SK-N-SH (cell line): ENCODE measurements around the gene ASIC2. TPM values are rescaled to one million over a fixed set of nuclear protein-coding genes. Genes with fewer than 3 reads are reported as not detected.

Experiments used
- CTCF ChIA-PET: fragments of 300-600, 350-600 bp; formaldehyde crosslinking; extraction: SDS; loops from one replicate; lab custom pipeline; 2021; lab: Yijun Ruan, JAX
- POLR2A ChIA-PET: fragments of 350-600 bp; sonication (Branson Sonifier 250); formaldehyde crosslinking; extraction: SDS; loops from one replicate; lab custom pipeline; 2020; ENCODE audit warnings: antibody characterized with exemption, inconsistent platforms; lab: Yijun Ruan, JAX
- DNase-seq: peaks from one replicate; pipeline ENCODE4 v3.0.0; 2012
- H2AFZ ChIP-seq: fragments of 200-600 bp; sonication (generic); 2 replicates; pipeline ENCODE4 v1.8.1; 2016; ENCODE audit warnings: antibody characterized with exemption, mild to moderate bottlenecking, low read depth
- H3F3A ChIP-seq: fragments of 200-600 bp; sonication (generic); replicated peaks from 2 replicates; pipeline ENCODE3; 2016; ENCODE audit warnings: antibody characterized with exemption, mild to moderate bottlenecking; ENCODE audit not compliant: insufficient read depth
- H3K27ac ChIP-seq, 2 experiments: fragments of 200-500 bp in 1 of 2; fragments of 200-600 bp in 1 of 2; sonication (Bioruptor generic) in 1 of 2; sonication (generic), shearing (Covaris generic) in 1 of 2; 2 replicates each; pipeline versions ENCODE4 v1.5.1 to v1.6.1; 2014 to 2016; ENCODE audit warnings: low read depth in 2 of 2, inconsistent platforms in 1 of 2, low read length in 1 of 2, mild to moderate bottlenecking in 1 of 2, mixed read lengths in 1 of 2
- H3K27me3 ChIP-seq: fragments of 200-600 bp; sonication (generic), shearing (Covaris generic); 2 replicates; pipeline ENCODE4 v1.6.1; 2016; ENCODE audit warnings: mixed run types; ENCODE audit not compliant: insufficient read depth
- H3K36me3 ChIP-seq, 2 experiments: fragments of 200-500 bp in 1 of 2; fragments of 200-600 bp in 1 of 2; sonication (Bioruptor generic) in 1 of 2; sonication (generic) in 1 of 2; replicated peaks in 1 of 2; 2 replicates each; pipeline versions ENCODE3 to v1.5.1; 2014 to 2016; ENCODE audit warnings: low read length in 1 of 2, mild to moderate bottlenecking in 1 of 2; ENCODE audit not compliant: insufficient read depth in 2 of 2, control insufficient read depth in 1 of 2
- H3K4me1 ChIP-seq, 2 experiments: fragments of 200-500 bp in 1 of 2; fragments of 200-600 bp in 1 of 2; sonication (Bioruptor generic) in 1 of 2; sonication (generic), shearing (Covaris generic) in 1 of 2; 2 replicates each; pipeline versions ENCODE4 v1.5.1 to v1.6.1; 2014 to 2016; ENCODE audit warnings: low read depth in 1 of 2, low read length in 1 of 2, mixed run types in 1 of 2; ENCODE audit not compliant: insufficient read depth in 2 of 2, control insufficient read depth in 1 of 2
- H3K4me2 ChIP-seq: fragments of 200-600 bp; sonication (generic), shearing (Covaris generic); 2 replicates; pipeline ENCODE4 v1.6.1; 2017; ENCODE audit warnings: mixed run types
- H3K4me3 ChIP-seq, 2 experiments: fragments of 200-500 bp in 1 of 2; fragments of 200-600 bp in 1 of 2; sonication (Bioruptor generic) in 1 of 2; sonication (generic), shearing (Covaris generic) in 1 of 2; 2 replicates each; pipeline versions ENCODE4 v1.5.1 to v1.8.1; 2014 to 2016; ENCODE audit warnings: low read depth in 2 of 2, inconsistent platforms in 1 of 2, low read length in 1 of 2, mild to moderate bottlenecking in 1 of 2, mixed read lengths in 1 of 2, moderate library complexity in 1 of 2
- H3K79me2 ChIP-seq: fragments of 200-600 bp; sonication (generic); 2 replicates; pipeline ENCODE4 v1.8.1; 2017; ENCODE audit warnings: mild to moderate bottlenecking; ENCODE audit not compliant: insufficient read depth
- H3K9ac ChIP-seq: fragments of 200-600 bp; sonication (generic); 2 replicates; pipeline ENCODE4 v1.6.1; 2017; ENCODE audit warnings: mixed run types
- H3K9me2 ChIP-seq: fragments of 200-600 bp; sonication (generic); 2 replicates; pipeline ENCODE4 v1.6.1; 2017; ENCODE audit warnings: mixed run types
- H3K9me3 ChIP-seq: fragments of 200-600 bp; sonication (generic); 2 replicates; pipeline ENCODE4 v1.6.1; 2017; ENCODE audit warnings: mixed run types, mild to moderate bottlenecking, moderate library complexity
- H4K20me1 ChIP-seq: fragments of 200-600 bp; sonication (generic); 2 replicates; pipeline ENCODE4 v1.6.1; 2017; ENCODE audit warnings: mild to moderate bottlenecking, mixed run types; ENCODE audit not compliant: insufficient read depth
- FOSL2 ChIP-seq: IDR thresholded peaks from 2 replicates; pipeline ENCODE4 v1.4.0; 2012; ENCODE audit warnings: low read depth, mild to moderate bottlenecking, moderate library complexity, borderline replicate concordance
- FOXJ3 ChIP-seq: sonication (generic); formaldehyde crosslinking; IDR thresholded peaks from 2 replicates; pipeline ENCODE4 v1.5.1; 2020; ENCODE audit warnings: mild to moderate bottlenecking, missing genetic modification reagents
- FOXM1 ChIP-seq: IDR thresholded peaks from 2 replicates; pipeline ENCODE4 v1.4.0; 2012; ENCODE audit warnings: low read depth, mild to moderate bottlenecking
- GABPA ChIP-seq: IDR thresholded peaks from 2 replicates; pipeline ENCODE4 v1.4.0; 2012; ENCODE audit warnings: low read depth, mild to moderate bottlenecking
- GATA2 ChIP-seq: sonication (generic); formaldehyde crosslinking; IDR thresholded peaks from 2 replicates; pipeline ENCODE4 v1.5.0; 2020; ENCODE audit warnings: mild to moderate bottlenecking, missing genetic modification reagents
- IRF3 ChIP-seq: fragments of 150-350 bp; IDR thresholded peaks from 2 replicates; pipeline ENCODE4 v1.6.1; 2016; ENCODE audit warnings: mild to moderate bottlenecking, low read depth, low read length
- MEF2A ChIP-seq: IDR thresholded peaks from 2 replicates; pipeline ENCODE4 v1.4.0; 2012; ENCODE audit warnings: low read depth, borderline replicate concordance
- PBX3 ChIP-seq: IDR thresholded peaks from 2 replicates; pipeline ENCODE4; 2012
- RCOR1 ChIP-seq: fragments of 150-350 bp; IDR thresholded peaks from 2 replicates; pipeline ENCODE4 v1.6.1; 2017; ENCODE audit warnings: antibody characterized with exemption, low read length
- REST ChIP-seq: IDR thresholded peaks from 2 replicates; pipeline ENCODE4 v1.6.1; 2012; ENCODE audit warnings: mild to moderate bottlenecking, low read depth, low read length, moderate library complexity
- RFX5 ChIP-seq: IDR thresholded peaks from 2 replicates; pipeline ENCODE4 v1.6.1; 2012; ENCODE audit warnings: mild to moderate bottlenecking, improper control_type of control experiment, low read length
- SIN3A ChIP-seq: IDR thresholded peaks from 2 replicates; pipeline ENCODE4 v1.6.1; 2012; ENCODE audit warnings: low read depth, mild to moderate bottlenecking, low read length, moderate library complexity, borderline replicate concordance
- SMC3 ChIP-seq: IDR thresholded peaks from 2 replicates; pipeline ENCODE4 v1.6.1; 2012; ENCODE audit warnings: low read depth, low read length, improper control_type of control experiment
- TAF1 ChIP-seq: IDR thresholded peaks from 2 replicates; pipeline ENCODE4 v1.6.1; 2012; ENCODE audit warnings: low read depth, mild to moderate bottlenecking, low read length, moderate library complexity, borderline replicate concordance
- USF1 ChIP-seq: IDR thresholded peaks from 2 replicates; pipeline ENCODE4 v1.4.0; 2012; ENCODE audit warnings: low read depth, borderline replicate concordance
- YY1 ChIP-seq: IDR thresholded peaks from 2 replicates; pipeline ENCODE4 v1.4.0; 2012; ENCODE audit warnings: low read depth, mild to moderate bottlenecking
- ZBTB33 ChIP-seq: IDR thresholded peaks from 2 replicates; pipeline ENCODE4 v1.4.0; 2012; ENCODE audit warnings: low read depth, borderline replicate concordance
- WGBS: methylation state at CpG from one replicate; pipeline ENCODE4 v1.1.6; 2017; ENCODE audit warnings: low lambda C conversion rate; 5-methylcytosine and 5-hydroxymethylcytosine counted together
- polyA plus RNA-seq, 3 experiments: library from polyadenylated mRNA; depleted of rRNA; stranded (reverse); fragments of >200 nt; gene quantifications; 2 replicates each; pipeline ENCODE4 v1.2.3, GENCODE V29; 2012

ASIC2 gene
- polyA plus RNA-seq, 1 of the 3 experiments (the other 2 are of a cell fraction), result 0.08 TPM

GRCh38 chr17:33196883-33197282, 96.2 kb downstream of the ASIC2 start:
- H3K9ac ChIP-seq, result no peak overlapping the region
- POLR2A ChIA-PET, result no interaction called here
- CTCF ChIA-PET, result interaction anchor here (0.6 to 1.2 kb wide), 2 partner anchors 9 to 23 kb away, joined by 3 read pairs; no protein-coding TSS in a partner anchor
- no peak overlapping the region for H3K4me2 ChIP-seq
- no peaks in the 10 kb centered on the region for H3K79me2 ChIP-seq
- TF ChIP-seq TAF1, result no peak
- TF ChIP-seq PBX3, result no peak
- TF ChIP-seq RCOR1, result no peak
- H2AFZ ChIP-seq, result no peak overlapping the region
- WGBS, result 69% methylated on average over 2 of the region's 2 CpGs
- H4K20me1 ChIP-seq, result no peaks in the 10 kb centered on the region
- no peaks in the 10 kb centered on the region for H3K4me1 ChIP-seq
- no peaks in the 10 kb centered on the region for H3K27me3 ChIP-seq
- no peak overlapping the region for H3K4me3 ChIP-seq
- H3K9me3 ChIP-seq, result no peaks in the 10 kb centered on the region
- H3K9me2 ChIP-seq, result no peaks in the 10 kb centered on the region
- no peak overlapping the region for H3K27ac ChIP-seq
- no peaks in the 10 kb centered on the region for H3K36me3 ChIP-seq
- DNase-seq, result no peak
- no peaks in the 10 kb centered on the region for H3F3A ChIP-seq

- ChIA-PET POLR2A (no interaction called here), CTCF (no interaction called here)
- Histone ChIP-seq H3K79me2 (no peaks in the 10 kb centered on the region), H3K27ac (no peak overlapping the region), H4K20me1 (no peaks in the 10 kb centered on the region), H3K36me3 (no peaks in the 10 kb centered on the region), H3K9me3 (no peaks in the 10 kb centered on the region), H3F3A (no peaks in the 10 kb centered on the region), H3K9ac (no peak overlapping the region), H3K9me2 (no peaks in the 10 kb centered on the region), H3K27me3 (peaks cover 11% of the 10 kb centered on the region; the same call in 1 of the 2 replicates), H3K4me1 (no peaks in the 10 kb centered on the region; a peak in 1 of 4 replicates), H2AFZ (no peak overlapping the region), H3K4me3 (no peak overlapping the region), H3K4me2 (no peak overlapping the region)
- TF ChIP-seq FOSL2 (no peak), RFX5 (no peak), SIN3A (no peak), GATA2 (CRISPR knock-in tag) (no peak), FOXJ3 (no peak), TAF1 (no peak), MEF2A (no peak), ZBTB33 (no peak), RCOR1 (no peak), USF1 (no peak), SMC3 (no peak), YY1 (no peak), REST (no peak), GABPA (no peak), IRF3 (no peak), FOXM1 (no peak)
- no peak for DNase-seq
- 70% methylated on average over 9 of the region's 9 CpGs for WGBS
These were observed 99.9 kb downstream of the ASIC2 start for GRCh38 chr17:33192951-33193911.
